HG03139 (cell line): ENCODE data around the gene PEMT.

Experiments used
- ATAC-seq: cut with Tn5 transposase; IDR thresholded peaks from one replicate; pipeline ENCODE4 v1.9.1; 2021; ENCODE audit not compliant: unreplicated experiment

PEMT gene

DNA sequence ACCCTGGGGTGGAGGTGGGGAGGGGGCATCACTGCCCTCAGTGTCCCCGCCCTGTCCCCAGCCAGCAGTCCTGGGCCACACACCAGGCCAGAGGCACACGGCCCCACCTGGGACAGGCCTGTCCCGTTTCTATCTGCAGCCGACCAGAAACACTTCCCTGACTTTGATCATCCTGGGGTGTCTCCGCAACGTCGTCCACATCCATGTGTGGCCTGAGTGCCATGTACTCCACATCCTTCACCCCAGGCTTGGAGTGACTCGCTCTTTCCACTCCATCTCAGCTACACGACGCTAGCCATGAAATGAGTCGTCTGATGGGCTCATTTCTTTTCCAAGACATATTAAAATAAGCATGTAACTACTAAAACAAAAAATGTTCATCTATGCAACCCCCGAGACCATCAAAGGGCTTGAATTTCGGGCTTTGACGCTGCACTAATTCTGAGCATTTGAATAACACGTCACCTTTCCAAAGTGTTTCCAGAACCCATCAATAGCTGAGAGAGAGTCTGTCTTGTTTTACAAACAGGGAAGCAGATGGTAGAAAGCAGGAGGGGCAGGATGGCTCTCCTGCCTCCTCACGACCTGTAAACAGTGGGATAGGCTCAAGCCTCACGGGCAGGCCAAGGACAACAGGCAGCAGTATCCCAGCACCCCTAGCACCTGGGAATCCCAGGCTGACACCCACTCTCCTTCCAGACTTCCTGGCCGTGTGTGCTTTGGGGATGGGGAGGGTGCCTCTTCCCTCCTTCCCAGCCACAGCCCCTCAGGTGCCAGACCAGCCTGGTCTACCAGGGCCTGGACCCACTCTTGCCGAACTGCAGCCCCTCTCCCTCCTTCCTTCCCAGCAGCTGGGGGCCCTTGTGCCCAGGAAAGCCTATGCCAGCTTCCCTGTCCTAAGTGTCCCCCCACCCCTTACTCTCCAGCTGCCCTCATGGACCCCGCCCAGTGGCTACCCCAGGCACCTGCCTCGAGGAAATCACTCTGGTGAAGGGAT is 75.3 kb downstream of the PEMT start:
- no peak for ATAC-seq

DNA sequence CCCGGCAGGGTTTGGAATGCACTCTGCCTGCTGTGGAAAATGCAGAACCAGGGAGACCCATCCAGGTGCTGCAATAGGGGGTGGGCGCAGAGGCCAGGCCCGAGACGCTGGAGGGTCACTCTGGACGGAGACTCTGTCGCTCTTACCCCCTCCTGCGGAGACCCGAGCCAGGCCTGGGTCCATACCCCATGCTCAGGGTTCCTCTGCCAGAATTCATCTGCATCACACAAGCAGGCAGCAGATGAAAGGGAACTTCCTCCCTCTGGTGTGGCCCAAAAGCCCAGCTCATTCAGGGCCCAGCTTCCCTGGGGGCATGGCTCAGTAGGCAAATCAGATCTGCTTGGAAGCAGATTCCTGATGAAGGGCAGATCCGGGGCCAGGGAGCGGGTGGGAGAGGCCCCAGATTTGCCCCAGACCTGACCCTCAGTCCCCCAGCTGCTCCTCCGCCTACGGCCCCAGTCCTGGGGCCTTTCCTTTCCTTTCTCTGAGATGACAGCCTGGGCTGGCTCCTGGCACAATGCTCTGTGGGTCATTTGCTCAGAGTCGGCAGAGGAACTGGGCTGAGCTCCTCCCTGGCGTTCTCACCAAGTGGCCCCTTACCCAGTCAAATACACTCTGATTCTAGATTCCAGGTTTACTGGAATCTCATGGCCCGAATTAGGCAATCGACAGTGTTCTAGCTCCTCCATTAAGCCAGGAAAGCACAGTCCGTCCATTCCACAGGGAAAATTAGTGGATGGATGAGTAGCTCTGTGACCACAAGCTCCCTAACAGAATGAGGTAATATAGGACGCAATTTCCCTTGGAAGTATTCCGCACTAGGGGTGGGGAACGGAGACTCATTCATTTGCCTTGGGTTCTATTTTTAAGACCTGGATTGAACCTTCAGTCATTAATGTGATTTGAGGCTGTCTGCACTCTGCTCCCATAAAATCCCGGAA is 76.2 kb downstream of the PEMT start:
- no peak for ATAC-seq

GRCh38 chr17:17514361-17514992 is 77.0 kb downstream of the PEMT start:
- no peak for ATAC-seq

- ATAC-seq = no peak
These were observed 77.9 kb downstream of the PEMT start for GRCh38 chr17:17513626-17514025.

DNA sequence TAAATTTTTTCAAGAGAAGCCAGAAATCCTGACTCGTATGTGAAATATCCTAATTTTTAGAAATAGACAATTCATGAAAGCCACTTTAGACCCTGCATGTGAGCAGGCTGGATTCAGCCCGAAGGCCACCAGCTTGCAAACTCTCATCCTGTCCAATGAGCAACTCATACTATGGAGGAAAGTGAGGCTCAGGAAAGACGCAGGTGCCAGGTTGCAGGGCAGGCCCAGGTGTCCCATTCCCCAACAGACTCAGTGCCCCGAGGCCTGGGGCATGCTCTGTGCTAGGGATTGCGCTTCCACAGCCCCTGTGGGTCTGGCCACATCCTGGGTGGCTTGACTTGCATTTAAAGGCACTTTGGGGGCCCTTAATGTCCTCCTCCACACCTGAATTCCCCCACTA is 78.6 kb downstream of the PEMT start:
- no peak for ATAC-seq

GRCh38 chr17:17511881-17512858 is 79.3 kb downstream of the PEMT start:
- no peak for ATAC-seq

DNA sequence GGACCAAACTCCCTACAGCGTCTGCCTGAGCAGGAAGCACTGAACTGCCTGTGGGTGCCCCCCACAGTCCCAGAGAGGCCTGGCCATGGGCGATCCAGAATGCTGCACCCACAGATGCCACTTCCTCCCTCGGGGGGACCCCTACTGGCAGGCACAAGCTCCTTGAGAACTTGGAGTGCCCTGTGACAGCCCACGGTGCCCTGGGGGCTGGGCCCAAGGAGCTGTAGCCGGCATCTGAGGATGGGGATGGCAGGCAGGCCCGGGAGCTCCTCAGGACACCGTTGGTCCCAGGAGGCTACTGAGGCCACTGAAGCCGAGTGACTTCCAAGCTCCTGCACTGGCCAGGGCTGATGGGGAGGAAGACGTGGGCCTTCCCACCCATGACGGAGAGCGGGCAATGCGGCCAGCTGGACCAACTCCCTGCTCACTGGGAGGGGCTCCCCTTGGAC is 80.2 kb downstream of the PEMT start:
- no peak for ATAC-seq

DNA sequence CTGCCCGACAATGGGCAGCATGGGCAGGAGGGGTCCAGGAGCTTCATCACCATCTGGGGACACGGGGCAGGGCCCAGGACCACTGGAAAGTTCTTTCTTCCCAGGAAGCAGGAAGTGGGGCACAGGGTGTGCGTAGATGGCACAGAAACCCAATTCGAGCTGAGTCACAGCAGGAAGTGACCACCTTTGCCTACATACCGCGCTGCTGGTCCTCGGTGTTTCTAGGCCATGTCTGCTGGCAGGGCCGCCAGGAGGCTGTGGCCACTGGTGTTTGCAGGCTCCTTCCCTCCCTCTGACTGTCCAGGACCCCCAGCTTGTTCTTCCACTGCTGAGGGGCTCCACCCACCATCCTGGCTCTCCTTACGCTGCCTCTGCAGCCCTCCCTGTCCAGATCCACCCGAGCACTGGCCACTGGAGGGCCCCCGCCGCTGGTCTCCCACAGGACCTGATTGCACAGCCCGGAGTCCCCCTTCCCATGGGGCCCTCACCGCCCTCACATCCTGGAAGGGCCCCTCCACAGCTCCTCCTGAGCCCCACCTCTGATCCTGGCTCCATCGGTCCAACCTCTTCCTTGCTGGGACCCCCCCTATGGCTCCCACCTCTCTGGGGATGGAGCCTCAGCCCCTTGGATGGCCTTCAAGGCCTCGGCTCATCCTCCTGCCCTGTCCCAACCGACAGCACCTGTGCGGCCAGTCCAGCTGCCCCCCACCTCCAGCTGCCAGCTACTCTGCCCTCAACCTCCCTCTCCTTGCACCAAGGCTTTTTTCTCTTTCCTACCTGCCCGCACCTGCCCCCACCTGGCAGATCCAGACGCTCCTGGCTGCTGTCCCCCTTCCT is 80.8 kb downstream of the PEMT start:
- ATAC-seq = no peak

GRCh38 chr17:17509601-17510425 is 81.7 kb downstream of the PEMT start:
- no peak for ATAC-seq

GRCh38 chr17:17508646-17509591 is 82.6 kb downstream of the PEMT start:
- ATAC-seq = no peak

- no peak for ATAC-seq
These were observed 83.4 kb downstream of the PEMT start for GRCh38 chr17:17508019-17508535.

- no peak for ATAC-seq
These were observed 84.0 kb downstream of the PEMT start for GRCh38 chr17:17507465-17508011.

DNA sequence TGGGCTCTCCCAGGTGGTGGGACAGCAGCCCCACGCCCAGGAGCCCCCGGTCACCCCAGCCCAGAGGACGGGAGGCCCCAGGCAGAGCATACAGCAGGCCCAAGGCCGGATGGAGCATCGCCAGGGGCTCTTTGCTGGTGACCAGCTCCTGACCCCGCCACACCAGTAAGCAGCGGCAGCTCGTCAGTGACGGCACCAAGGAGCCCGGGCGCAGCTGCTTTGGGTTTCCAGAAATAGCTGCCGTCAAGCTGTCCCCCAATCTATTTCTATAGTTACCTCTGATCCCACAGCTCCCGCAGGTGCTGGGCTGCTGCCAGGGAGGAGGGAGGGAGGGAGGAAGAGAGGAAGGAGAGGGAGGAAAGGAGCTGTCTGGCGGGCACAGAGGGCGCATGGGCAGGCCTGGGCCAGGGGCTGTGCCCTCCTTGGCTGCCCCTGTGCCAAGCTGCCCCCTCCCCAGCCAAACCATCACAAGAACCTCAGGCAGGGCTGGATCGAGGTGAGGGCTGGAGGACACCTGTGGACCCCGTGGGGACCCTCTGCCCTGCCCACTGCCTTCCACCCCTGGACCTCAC is 84.5 kb downstream of the PEMT start:
- ATAC-seq = no peak

DNA sequence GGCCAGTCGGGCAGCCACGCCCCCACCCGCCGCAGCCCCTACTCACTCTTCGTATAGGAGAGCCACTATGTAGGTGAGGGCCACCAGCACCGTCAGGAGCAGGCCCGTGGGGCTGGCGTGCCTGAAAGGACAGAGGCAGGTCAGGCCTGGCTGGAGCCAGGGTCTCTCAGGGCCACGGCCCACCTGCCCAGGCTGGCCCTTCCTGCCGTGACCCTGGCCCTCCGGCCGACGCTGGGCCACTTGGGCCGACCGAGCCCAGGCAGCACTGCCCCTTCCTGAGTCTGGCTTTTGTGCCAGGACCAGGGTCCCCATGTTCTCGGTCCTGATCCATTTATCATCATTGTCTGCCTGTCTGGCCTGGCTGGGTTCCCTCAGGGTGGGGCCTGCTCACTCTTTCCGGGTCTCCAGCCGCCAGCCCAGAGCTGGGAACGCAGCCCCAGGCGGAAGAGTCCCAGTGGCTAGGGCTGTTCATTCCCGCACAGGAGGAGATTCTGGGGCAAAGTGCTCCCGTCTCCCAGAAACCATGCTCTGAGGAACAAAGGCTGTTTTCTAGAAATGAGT is 85.2 kb downstream of the PEMT start:
- ATAC-seq = no peak

DNA sequence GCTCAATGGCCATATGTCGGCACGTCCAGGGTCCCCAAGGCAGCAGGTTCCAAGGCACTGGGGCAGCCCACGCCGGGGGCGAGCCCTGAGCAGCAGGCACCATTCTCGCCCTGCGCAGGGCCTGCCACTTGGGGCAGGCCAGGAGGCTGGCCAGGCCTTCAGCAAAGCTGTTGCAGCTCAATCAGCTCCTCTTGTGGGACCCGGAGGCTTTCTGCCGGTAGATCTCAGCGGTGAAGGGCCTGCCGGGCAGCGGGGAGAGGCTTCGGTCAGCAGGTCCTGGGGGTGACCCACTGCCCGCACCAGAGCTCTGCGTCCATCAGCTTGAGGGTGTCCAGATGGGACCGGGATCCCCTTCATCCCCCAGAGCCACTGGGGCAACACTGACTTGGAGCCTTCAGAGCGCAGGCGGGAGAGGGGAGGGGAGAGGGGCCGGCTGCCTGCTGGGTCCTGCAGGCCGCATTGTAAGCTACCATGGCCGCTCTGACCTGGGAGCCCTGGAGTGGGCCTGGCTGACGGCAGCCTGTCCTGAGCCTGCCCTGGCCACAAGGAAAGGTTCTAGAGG is 85.8 kb downstream of the PEMT start:
- no peak for ATAC-seq

DNA sequence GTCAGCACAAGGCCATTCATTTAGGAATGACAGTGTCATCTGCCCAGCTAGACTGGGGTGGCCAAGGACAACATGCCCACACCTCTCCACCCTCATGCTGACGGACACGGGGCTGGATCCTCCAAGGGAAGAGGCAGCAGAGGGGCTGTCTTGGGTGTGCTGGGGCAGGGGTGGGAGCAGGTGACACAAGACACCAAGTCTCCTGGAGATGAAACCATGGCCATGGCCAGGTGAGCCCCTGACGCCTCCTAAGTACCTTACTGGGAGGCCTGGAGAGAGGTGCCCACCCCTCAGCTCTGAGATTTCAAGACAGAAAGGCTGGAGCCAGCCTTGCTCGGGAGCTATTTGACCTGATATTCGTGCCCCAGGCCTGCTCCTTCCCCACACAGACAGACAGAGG is 86.4 kb downstream of the PEMT start:
- ATAC-seq = no peak
